HepG2 (cell line): ENCODE measurements around the gene FITM2. TPM values are rescaled to one million over a fixed set of nuclear protein-coding genes. Genes with fewer than 3 reads are reported as not detected.

Source experiments
- BCL6 ChIP-seq: IDR thresholded peaks from 2 replicates; pipeline ENCODE4 v1.6.1; 2016; ENCODE audit warnings: missing genetic modification reagents, missing compliant biosample characterization
- CTCF ChIP-seq: sonication (generic); formaldehyde crosslinking; IDR thresholded peaks from 2 replicates; pipeline ENCODE4 v1.5.0; 2020; ENCODE audit warnings: mild to moderate bottlenecking, missing genetic modification reagents, moderate library complexity
- FOXM1 ChIP-seq: sonication (generic); formaldehyde crosslinking; IDR thresholded peaks from 2 replicates; pipeline ENCODE4 v1.5.0; 2020; ENCODE audit warnings: missing genetic modification reagents
- HOMEZ ChIP-seq: IDR thresholded peaks from 2 replicates; pipeline ENCODE4 v1.6.1; 2016; ENCODE audit warnings: low read depth
- KLF15 ChIP-seq: sonication (generic); formaldehyde crosslinking; IDR thresholded peaks from 2 replicates; pipeline ENCODE4 v1.8.1; 2023; ENCODE audit warnings: borderline replicate concordance, mild to moderate bottlenecking, inconsistent platforms, missing genetic modification reagents, mixed read lengths
- KLF9 ChIP-seq: IDR thresholded peaks from 2 replicates; pipeline ENCODE4 v1.6.1; 2016; ENCODE audit warnings: low read depth
- MEIS2 ChIP-seq: sonication (generic); formaldehyde crosslinking; IDR thresholded peaks from 2 replicates; pipeline ENCODE4 v1.9.0; 2021; ENCODE audit warnings: mild to moderate bottlenecking, missing genetic modification reagents
- ZNF629 ChIP-seq: sonication (generic); formaldehyde crosslinking; conservative IDR thresholded peaks from 2 replicates; pipeline ENCODE4 v1.5.0; 2020; ENCODE audit warnings: missing genetic modification reagents
- ZNF768 ChIP-seq: sonication (generic); formaldehyde crosslinking; IDR thresholded peaks from 2 replicates; pipeline ENCODE4 v1.4.0; 2020; ENCODE audit warnings: missing genetic modification reagents
- ZSCAN21 ChIP-seq: sonication (generic); formaldehyde crosslinking; IDR thresholded peaks from 2 replicates; pipeline ENCODE4 v1.8.0; 2022; ENCODE audit warnings: mild to moderate bottlenecking, missing genetic modification reagents, moderate library complexity, borderline replicate concordance
- polyA plus RNA-seq, 8 experiments: library from polyadenylated mRNA; depleted of rRNA in 3 of 8; stranded (reverse) in 7 of 8; unstranded in 1 of 8; fragments of >200 nt; fragmentation: Illumina TruSeq in 4 of 8; extraction: Trizol in 4 of 8; gene quantifications; 2 replicates each; pipeline versions ENCODE4 v1.2.1 to v1.2.3, GENCODE V29; 2011 to 2016; ENCODE audit warnings: low read depth in 4 of 8, missing spikeins in 1 of 8, mixed read lengths in 1 of 8; ENCODE audit not compliant: insufficient read depth in 1 of 8
- total RNA-seq, 5 experiments: library from RNA; depleted of rRNA; stranded (reverse); fragments of >200 nt; fragmentation: Illumina TruSeq; extraction: Trizol; gene quantifications; 2 replicates each; pipeline ENCODE4 v1.2.3, GENCODE V29; 2016; ENCODE audit warnings: low read depth in 1 of 5
- TF ChIP-seq, protein P1 (sequence below), 2 experiments: fragments of 450-650 bp in 1 of 2; sonication (generic) in 1 of 2; formaldehyde crosslinking in 1 of 2; IDR thresholded peaks; 2 replicates each; pipeline versions ENCODE4 v1.6.1 to v1.8.0; 2016 to 2022; ENCODE audit warnings: antibody characterized with exemption in 1 of 2, mild to moderate bottlenecking in 1 of 2, missing genetic modification reagents in 1 of 2

The FITM2 gene
- total and polyA plus RNA-seq, 2 of the 13 experiments (the other 11 are each of a cell fraction or from before 2014, with no cell fraction given), result 9.6 to 24.5 TPM

DNA sequence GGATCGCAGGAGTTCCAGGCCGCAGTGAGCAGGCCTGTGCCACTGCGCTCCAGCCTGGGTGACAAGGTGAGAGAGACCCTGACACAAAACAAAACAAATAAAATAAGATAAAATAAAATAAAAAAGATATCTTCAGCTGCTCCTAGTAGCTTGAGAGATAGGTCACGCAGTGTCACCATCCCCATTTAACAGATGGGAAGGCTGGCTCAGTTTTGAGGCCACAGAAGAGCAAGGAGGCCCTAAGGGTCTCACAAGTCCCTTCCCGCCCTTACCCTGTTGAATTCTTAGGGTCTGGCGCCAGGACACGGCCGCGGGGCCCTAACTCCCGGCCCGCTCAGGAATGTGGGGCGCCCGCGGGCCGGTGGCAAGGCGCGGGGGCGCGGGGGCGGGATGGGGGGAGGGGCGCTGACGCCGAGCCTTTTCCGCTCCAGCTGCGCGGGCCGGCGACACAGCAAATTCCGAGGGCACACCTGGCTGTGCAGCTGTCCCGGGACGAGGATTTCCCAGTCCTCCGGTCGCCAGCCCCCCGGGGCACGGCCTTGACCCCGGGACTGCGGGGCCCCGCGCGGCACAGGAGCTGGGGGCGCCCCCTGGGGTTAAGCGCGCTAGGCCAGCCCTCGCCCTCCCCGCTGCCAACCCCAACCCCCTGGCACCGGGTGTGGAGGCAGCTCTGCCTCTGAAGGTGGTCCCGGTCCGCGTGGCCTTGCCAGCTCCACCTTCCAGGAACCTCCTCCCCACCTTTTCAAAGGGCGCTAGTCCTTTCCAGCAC, 15.6 kb upstream of the FITM2 start (continued):
- TF ChIP-seq, protein P1, sequence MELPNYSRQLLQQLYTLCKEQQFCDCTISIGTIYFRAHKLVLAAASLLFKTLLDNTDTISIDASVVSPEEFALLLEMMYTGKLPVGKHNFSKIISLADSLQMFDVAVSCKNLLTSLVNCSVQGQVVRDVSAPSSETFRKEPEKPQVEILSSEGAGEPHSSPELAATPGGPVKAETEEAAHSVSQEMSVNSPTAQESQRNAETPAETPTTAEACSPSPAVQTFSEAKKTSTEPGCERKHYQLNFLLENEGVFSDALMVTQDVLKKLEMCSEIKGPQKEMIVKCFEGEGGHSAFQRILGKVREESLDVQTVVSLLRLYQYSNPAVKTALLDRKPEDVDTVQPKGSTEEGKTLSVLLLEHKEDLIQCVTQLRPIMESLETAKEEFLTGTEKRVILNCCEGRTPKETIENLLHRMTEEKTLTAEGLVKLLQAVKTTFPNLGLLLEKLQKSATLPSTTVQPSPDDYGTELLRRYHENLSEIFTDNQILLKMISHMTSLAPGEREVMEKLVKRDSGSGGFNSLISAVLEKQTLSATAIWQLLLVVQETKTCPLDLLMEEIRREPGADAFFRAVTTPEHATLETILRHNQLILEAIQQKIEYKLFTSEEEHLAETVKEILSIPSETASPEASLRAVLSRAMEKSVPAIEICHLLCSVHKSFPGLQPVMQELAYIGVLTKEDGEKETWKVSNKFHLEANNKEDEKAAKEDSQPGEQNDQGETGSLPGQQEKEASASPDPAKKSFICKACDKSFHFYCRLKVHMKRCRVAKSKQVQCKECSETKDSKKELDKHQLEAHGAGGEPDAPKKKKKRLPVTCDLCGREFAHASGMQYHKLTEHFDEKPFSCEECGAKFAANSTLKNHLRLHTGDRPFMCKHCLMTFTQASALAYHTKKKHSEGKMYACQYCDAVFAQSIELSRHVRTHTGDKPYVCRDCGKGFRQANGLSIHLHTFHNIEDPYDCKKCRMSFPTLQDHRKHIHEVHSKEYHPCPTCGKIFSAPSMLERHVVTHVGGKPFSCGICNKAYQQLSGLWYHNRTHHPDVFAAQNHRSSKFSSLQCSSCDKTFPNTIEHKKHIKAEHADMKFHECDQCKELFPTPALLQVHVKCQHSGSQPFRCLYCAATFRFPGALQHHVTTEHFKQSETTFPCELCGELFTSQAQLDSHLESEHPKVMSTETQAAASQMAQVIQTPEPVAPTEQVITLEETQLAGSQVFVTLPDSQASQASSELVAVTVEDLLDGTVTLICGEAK (IDR thresholded peaks at IDR 0.05), result no peak
- TF ChIP-seq, protein P1 (CRISPR knock-in tag; IDR thresholded peaks at IDR 0.05), result 0 out of 2 replicates have a peak, but pooled peaks have one; percentile 18
- peak; percentile 67 for TF ChIP-seq CTCF (CRISPR knock-in tag)
- TF ChIP-seq HOMEZ (CRISPR knock-in tag), result no peak
- peak; percentile 44; the same call in 1 of the 2 replicates for TF ChIP-seq MEIS2 (CRISPR knock-in tag)
- TF ChIP-seq KLF15 (CRISPR knock-in tag), result 0 out of 2 replicates have a peak, but pooled peaks have one; percentile 38
- no peak for TF ChIP-seq KLF9 (CRISPR knock-in tag)
- TF ChIP-seq BCL6 (CRISPR knock-in tag), result peak; percentile 55; the same call in 1 of the 2 replicates
- no peak for TF ChIP-seq FOXM1 (CRISPR knock-in tag)
- peak; percentile 71; the same call in 1 of the 2 replicates for TF ChIP-seq ZNF768 (CRISPR knock-in tag)
- TF ChIP-seq ZNF629 (CRISPR knock-in tag), result peak; percentile 95
- 0 out of 2 replicates have a peak, but pooled peaks have one; percentile 71 for TF ChIP-seq ZSCAN21 (CRISPR knock-in tag)
